Measurements from ENCODE around the gene GBX2.
"Not testable (repeated sequence)": the region's sequence is repeated elsewhere in the genome, so short reads cannot be mapped to it uniquely, and the experiment has no call there.

The GBX2 gene

DNA sequence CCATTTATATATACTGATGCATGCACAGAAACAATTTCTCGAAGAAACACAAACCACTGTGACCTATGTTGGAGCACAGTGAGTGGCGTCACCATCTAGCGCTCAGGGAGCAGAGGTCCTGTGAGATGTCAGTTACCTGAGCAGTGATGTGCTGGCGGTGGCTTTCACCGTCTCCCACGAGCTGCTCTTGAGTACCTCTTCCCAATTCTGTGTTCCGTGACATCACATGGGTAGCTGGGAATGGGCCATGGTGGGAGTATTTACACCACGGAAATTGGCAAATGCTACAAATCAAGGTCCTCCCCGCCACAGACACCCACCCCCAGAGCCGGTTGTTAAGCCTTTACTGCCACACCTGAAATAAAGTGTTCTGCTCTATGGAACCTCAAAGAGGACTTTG lies 24.4 kb downstream of the GBX2 start:
- no peak for DNase-seq

DNA sequence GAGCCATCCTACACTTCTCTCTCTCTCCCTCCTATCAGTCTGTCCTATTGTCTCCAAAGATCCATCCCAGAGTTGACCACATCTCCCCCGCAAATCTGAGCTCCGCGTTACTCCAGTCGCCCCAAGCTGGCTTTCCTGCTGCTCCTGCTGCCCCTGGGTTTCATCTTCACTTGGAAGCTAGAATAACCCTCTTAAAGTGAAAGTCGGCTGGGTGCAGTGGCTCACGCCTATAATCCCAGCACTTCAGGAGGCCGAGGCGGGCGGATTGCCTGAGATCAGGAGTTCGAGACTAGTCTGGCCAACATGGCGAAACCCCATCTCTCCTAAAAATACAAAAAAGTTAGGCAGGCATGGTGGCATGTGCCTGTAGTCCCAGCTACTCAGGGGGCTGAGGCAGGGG lies 26.6 kb downstream of the GBX2 start:
- DNase-seq: not testable (repeated sequence)

DNA sequence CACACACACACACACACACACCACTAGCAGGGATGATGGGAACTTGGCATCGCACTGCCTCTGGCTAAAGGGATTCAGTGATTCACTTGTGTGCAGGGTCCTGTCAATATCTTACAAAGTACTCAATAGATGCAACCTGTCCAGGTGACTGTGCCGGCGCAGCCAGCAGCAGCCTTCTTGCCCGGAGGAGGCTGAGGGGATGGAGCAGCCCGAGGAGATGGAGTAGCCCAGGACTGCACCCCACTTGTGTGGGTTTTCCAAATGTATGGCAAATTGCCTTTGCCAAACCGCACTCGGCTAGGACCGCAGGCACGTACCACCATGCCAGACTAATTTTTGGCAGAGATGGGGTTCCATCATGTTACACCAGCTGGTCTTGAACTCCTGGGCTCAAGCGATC lies 31.1 kb downstream of the GBX2 start:
- DNase-seq: no peak

DNA sequence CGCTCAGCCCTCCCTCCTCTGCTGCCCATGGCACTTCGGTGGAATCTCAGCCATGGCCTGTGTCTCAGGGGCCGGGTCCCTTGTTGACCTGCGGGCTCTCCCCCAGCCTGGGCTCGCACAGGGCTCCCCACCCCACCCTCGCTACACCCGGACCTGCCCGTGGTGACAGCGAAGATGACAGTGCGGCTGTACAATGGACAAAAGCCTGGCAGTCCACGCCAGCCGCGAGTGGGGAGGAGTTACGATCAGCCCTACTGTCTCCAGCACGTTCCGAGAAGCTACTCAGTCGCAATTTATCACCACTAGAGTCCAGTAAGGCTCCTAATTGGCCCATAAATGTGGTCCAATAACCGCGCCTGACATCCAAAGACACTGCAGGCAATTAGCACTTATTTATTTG lies 31.6 kb downstream of the GBX2 start:
- no peak for DNase-seq

DNA sequence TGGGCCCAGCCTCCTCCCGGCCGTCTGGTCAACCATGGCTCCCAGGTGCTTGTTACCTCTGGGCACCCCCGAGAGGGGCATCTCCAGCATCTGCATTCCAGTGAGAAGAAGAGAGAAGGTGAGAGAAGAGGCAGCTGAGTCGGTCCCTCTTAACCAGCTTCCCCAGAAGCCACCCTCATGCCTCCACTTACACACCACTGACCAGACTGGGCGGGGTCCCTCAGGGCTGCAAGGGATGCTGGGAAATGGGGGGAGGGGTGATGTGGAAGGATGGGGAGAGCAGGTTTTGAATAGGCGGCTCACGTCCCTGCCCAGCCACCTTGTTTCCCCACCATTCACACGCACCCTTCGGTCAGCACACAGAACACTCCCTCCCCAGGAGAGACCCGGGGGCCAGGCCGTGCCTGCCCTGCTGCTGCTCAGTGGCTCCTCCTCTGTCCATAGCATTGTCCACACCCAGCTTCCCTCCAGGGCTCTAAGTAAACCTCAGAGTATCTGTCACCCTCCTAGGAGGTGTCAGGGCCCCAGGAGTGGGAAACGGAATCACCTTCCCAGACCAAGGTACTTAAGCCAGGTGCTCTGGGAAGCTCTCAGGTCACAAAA lies 34.7 kb downstream of the GBX2 start:
- DNase-seq: no peak

DNA sequence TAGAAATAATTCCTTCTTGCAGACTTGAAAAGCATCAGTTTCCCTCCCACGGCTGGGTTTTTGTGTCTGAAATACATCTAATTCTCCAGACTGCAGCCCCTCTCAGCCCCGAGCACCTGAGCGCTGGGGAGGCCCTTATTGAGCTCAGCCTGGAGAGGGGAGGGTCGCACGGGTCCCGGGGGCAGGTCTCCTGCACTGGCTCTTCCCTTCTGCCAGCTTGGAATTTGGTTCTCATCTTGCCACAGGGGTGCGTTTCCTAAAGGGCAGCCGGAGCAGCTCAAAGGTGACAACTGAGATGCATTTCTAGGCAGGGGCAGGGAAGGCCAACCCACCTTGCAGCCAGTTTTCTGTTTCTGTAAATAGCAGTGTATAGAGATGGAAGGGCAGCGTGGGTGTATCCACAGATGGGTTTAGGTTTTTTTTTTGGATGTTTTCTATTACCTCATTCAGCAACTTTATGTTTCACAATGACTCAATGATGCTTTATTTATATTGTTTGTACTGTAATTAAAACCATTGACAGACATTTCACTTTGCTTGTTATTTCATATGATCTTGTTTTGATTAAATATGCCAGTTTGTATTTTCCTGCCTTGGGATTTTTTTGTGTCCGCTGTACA lies 37.0 kb downstream of the GBX2 start:
- no peak for DNase-seq

DNA sequence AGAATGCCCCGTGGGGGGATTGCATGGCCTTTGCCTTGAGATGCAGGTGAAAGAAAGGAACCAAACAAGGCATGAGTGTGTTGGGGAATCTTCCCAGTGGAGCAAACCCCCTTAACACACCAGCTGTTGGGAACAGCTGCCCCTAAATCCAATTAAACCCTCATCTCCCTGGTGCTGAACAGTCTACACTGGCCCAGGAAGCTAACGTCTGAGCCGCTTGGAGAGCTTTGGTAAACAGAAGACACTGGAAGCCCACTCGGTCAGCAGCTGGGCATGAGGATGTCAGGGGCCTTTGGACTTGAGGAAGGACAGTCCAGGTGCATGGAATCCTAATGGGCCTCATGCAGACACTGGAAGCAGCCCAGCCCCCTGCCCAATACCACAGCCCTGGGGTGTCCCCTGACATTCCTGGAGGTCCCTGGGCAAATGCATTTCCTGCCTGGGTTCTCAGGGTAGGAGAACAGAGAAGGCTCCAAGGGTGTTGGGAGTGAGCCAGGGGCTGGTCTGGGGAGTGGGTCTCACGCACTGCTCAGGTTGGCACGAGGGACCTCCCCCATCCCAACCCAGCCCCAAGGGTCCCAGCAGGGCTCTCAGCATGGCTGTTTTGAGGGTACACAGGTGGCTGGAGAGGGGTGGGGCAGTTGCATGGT lies 37.7 kb downstream of the GBX2 start:
- no peak for DNase-seq

DNA sequence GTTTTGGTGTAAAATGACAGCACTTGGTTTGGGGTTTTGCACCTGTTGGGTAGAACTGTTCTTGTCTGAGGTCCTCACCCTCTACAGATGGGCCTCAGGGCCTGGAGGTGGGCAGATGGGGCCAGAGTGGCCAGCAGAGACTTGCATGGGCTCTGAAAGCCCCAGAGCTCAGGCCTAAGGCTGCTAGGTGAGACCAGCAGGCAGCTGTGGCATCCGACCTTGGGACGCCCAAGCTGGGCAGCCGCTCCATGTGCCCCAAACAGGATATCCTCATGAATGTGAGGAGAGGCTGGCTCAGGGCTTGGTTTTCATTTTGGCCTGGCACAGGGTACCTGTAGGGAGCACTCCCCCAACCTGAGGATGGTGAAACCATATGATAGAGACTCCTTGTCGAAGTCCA lies 38.3 kb downstream of the GBX2 start:
- DNase-seq: no peak

DNA sequence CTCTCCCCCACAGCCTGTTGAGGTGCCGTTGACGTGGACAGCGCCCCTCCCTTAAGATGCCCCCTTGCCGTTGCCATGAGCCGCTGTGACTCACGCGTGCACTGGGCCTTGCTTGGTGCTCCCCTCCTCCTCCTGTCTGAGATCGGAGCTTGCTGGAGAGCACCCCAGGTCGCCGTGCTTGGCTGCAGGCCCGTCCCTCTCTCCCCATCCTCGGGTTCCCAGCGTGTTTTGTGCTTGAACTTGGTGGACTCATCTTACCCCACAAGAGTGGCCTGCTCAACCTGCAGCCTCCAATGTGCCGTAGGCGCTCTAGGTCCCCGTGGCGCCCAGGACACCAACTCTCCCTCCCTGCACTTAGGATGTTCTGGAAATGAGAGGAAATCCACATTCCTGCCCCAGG lies 39.9 kb downstream of the GBX2 start:
- no peak for DNase-seq

DNA sequence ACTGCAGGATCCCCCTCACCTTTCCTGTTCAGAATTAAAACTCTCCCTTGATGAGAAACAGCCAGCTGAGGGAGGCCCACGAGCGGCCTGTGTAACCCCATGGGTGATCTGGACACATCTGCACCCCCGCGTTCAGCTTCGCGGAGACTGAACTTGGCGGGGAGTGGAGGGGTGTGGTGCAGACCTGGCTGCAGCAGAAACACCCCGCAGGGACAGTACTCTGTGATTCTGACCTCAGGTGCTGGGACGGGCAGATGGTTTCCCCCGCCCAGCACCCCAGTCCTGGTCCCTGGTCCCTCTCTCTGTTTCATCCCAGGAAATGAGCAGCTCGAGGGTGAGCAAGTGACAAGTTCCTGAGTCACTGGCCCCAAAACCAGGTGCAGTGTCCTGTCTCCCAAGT lies 41.2 kb downstream of the GBX2 start:
- no peak for DNase-seq

DNA sequence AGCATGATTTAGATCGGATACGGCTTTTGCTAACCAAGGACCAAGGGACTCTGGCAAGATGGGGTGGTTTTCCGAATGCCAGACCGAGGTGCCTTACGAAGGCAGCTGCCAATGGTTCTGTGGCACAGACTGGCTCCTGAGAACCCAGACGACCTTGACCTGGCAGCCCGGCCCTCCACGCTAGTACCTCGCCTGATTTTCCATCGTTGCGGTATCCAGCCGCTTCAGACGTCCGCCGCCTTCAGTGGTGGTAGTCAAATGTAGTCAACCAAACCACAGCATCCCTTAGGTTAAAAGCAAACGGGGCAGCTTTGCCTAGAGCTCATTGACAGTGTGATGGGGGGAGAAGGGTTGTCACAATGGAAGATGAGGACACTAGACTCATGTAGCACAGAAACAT lies 42.6 kb downstream of the GBX2 start:
- no peak for DNase-seq

DNA sequence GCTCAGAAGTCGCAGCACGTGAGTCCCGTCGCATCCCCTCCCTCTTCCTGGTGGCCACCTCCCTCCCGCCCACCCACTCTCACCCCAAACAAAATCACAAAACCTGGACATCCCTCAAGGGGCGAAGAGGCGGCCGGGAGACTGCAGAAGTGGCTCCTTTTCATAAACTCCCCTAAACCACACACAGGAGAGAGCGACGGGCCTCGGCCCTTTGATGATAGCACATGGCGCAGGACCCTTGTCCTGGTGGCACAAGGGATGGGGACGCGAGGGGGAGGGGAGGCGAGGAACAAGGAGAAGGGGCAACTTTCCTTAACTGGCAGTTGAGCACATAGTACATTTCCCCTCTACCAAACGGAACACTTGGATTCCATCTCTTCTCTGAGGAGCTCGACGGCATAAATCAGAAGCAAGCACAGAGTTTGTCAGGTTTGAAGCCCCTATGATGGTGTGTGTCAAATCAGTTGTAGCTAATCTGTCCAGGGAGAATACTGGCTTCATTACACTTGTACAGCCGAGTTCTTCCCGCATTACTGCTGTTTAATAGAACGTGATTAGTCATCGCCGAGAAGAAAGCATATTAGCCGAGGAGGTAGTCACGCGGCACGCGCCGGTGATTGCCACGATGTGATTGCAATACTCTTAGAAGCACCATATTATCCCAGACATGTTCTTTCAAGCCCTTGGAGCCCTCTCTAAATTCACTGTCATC lies 43.8 kb downstream of the GBX2 start:
- DNase-seq: no peak

DNA sequence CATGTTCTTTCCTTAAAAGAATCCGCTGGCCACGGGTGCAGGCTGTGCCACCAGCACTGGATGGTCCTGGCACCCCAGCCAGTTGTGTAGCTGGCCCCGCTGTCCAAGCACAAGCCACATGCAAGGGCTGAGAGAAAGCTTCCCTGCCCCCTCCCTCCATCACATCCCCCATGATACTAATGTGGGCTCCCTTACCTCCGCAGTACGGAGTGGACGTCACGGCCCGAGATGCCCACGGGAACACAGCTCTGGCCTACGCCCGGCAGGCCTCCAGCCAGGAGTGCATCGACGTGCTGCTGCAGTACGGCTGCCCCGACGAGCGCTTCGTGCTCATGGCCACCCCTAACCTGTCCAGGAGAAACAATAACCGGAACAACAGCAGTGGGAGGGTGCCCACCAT lies 44.5 kb downstream of the GBX2 start:
- DNase-seq: no peak

DNA sequence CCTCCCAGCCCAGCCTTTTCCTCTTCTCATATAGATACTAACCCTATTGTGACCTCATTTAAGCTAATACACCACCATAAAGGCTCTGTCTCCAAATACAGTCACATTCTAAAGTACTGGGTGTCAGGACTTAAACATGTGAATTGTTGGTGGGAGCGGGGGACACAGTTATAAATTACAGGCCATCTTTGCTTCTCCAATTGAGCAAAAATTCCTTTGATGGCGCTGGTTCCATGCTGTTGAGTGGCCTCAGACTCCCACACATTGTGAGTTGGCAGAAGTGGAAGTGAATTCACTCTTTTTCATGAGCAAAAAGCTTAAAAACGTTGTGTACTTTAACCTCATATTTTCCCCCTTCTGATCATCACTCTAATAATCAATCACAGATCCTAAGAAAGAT lies 46.0 kb downstream of the GBX2 start:
- DNase-seq: no peak

DNA sequence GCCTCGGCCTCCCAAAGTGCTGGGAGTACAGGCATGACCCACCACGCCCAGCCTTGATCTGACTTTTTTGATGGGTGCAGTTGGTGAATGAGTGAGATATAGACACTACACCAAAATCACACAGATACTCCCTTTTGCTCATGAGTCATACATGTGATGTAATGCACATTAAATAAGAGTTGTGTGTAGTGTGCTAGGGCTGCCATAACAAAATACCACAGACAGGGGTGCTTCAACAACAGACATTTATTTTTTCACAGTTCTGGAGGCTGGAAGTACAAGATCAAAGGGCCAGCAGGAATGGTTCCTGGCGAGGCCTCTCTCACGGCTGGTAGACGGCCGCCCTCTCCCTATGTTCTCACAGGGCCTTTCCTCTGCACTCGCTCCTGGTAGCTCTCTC lies 46.6 kb downstream of the GBX2 start:
- DNase-seq: no peak

DNA sequence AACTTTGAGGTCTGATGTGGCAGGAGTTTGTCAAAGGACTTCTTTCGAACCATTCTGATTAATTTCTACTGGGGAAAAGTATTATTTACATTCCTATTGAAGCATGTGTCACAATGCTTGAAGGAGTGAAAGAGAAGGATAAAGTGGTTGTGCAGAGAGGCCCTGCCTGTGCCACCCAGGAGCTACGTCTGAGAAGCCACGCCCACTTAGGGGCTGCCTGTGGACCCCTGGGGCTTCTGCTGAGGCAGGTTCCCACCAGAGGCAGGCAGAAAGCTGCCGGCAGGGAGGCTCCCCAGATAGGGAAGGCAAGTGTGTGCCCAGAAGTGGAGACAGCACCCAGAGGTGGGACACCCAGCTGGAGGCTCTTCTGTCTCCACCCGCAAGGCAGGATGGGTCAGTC lies 47.4 kb downstream of the GBX2 start:
- DNase-seq: no peak

DNA sequence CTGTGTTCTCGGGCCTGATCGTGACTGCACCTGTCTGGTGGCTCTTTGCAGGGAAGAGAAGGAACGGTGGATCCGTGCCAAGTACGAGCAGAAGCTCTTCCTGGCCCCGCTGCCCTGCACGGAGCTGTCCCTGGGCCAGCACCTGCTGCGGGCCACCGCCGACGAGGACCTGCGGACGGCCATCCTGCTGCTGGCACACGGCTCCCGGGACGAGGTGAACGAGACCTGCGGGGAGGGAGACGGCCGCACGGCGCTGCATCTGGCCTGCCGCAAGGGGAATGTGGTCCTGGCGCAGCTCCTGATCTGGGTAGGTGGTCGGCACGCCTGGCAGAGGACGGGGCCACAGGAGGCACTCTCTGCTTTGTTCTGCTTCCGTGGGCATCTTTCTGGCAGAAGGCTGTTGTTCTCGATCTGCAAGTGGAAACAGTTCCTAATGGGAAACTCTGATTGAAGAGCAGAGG lies 48.0 kb downstream of the GBX2 start:
- no peak for DNase-seq

DNA sequence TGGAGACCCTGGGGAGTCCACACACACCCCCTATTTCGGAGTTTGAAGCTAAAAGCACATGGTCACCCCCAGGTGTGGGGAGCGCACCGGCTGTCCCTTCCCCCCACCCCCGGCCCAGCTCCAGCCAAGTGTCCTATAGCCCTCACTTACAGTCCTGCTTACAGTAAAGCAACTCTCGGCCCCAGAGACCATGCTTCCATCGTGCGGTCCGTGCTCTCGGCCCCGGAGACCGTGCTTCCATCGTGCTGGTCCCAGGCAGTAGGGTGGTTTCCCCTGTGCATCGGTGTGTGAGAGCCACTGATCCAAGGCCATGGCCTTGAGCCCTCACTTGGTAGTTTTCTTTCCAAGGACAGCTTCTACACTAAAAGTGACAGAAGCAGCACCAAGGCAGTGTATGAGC lies 48.7 kb downstream of the GBX2 start:
- no peak for DNase-seq

DNA sequence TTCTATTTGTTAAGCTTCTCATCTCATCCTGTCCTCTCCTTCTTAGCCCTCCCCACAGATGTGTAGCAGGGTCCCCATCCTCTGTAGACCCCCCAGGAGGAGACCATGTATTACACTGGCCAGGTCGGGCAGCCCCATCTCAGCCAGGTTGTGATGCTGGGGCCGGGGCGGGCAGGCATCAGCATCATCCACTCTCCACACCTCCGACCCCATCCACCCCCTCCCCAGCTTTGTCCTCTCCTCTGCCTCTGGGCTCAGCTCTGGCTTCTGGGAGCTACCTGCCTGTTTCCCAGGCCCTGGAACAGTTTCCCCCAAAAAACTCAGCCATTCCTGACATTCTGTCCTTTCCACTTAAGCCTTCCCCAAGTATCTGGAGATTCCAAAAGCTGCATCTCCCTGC lies 49.2 kb downstream of the GBX2 start:
- DNase-seq: no peak

DNA sequence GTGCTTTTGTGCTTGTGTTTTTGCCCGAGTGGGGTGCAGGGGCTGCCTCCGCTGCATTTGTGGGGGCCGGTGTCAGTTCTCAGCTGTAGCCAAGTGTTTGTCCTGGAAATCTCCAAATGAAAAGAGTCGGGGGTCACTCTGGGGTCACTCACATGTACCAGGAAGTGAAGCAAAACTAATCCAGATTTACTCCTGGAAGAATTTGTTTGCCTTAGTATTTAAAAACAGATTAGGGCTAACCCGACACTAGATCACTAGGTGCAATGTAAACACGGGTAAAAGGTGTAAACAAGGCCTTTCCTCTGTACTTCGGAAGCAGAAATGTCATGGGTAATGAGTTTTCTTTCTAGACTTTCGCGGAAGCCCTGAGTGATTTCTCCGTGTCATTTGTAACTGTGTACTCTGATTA lies 50.3 kb downstream of the GBX2 start:
- no peak for DNase-seq

DNA sequence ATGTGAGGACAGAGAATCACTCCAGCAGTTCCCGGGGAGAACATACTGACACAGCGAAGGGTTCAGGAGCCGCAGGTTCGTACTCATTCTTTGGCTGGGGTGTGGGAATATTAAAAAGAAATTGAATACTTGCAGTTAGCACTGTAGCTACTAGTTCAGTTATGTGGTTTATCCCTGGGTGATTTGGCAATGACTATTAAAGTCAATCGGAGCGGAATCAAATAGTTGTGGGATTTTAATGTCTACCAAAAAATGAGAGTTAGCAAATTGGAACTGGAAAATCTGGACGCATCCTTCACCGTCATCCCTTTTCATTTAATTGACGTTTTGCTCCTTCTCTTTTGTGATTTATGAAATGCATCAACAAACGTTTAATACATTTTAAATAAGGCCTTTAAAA lies 50.8 kb downstream of the GBX2 start:
- no peak for DNase-seq
